Ascending aorta (tissue), 2 donors: ENCODE measurements around the gene C4orf50. TPM values are rescaled to one million over a fixed set of nuclear protein-coding genes. Genes with fewer than 3 reads are reported as not detected.

Experiments
- DNase-seq, 2 donors: peaks; one replicate each; pipeline ENCODE4 v3.0.0-alpha.2; 2019; ENCODE audit warnings: low spot score in 2 of 2
- H3K27ac ChIP-seq, 2 donors: fragments of 200-600 bp; sonication (generic); one replicate each; pipeline ENCODE4 v1.5.1; 2016 to 2017; ENCODE audit warnings: mild to moderate bottlenecking in 1 of 2
- H3K27me3 ChIP-seq: fragments of 200-600 bp; sonication (generic); one replicate; pipeline ENCODE4 v1.5.1; 2017
- H3K36me3 ChIP-seq, 2 donors: fragments of 200-600 bp; sonication (generic); one replicate each; pipeline ENCODE4 v1.5.1; 2016
- H3K4me1 ChIP-seq, 2 donors: fragments of 200-600 bp; sonication (generic); one replicate each; pipeline ENCODE4 v1.5.1; 2016 to 2017; ENCODE audit warnings: mild to moderate bottlenecking in 1 of 2
- H3K4me3 ChIP-seq, 2 donors: fragments of 200-600 bp; sonication (generic); one replicate each; pipeline ENCODE4 v1.5.1; 2016 to 2017; ENCODE audit warnings: mild to moderate bottlenecking in 1 of 2
- H3K9me3 ChIP-seq, 2 donors: fragments of 200-600 bp; sonication (generic); one replicate each; pipeline ENCODE4 v1.5.1; 2016
- CTCF ChIP-seq, 3 experiments: fragments of 200-600 bp in 2 of 3; fragments of 450-650 bp in 1 of 3; sonication (generic) in 2 of 3; IDR thresholded peaks; one replicate each; pipeline ENCODE4 v1.5.1; 2016 to 2019; ENCODE audit warnings: antibody characterized with exemption in 3 of 3, mild to moderate bottlenecking in 1 of 3, moderate library complexity in 1 of 3
- intact Hi-C: fragments of 100-400 bp; cut with DNase I; formaldehyde crosslinking; loops from one replicate; pipeline ENCODE4 v1.15.1; 2023
- total RNA-seq: library from RNA; depleted of rRNA; stranded (reverse); fragments of >200 nt; gene quantifications from one replicate; pipeline ENCODE4 v1.1.0, GENCODE V29; 2016

C4orf50 gene
- total RNA-seq, 1 donor from 2014 or later, result not detected

GRCh38 chr4:5970381-5971077 lies 47.7 kb downstream of the C4orf50 start:
- no peaks in the 10 kb centered on the region for H3K27me3 ChIP-seq

DNA sequence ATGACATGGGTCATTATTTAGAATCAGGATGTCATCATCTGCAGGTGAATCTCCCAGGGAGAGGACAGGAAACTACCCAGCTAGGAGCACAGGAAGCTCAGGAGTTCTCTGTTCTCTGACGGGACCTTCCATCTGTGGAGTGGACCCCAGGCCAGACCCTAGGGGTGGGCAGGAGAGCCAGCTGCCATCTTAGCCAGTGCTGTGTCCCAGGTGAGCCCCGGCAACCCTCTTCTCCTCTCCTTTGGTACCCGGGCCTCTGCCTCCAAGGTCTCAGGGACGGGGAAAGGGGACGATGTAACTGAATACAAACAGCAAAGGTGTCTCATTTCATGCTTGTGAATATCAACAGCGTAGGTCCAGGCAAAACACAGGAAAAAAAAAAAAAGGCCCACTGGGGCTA lies 48.5 kb downstream of the C4orf50 start:
- no peak overlapping the region for H3K4me3 ChIP-seq
- no peaks in the 10 kb centered on the region for H3K27me3 ChIP-seq
- H3K36me3 ChIP-seq, result no peaks in the 10 kb centered on the region
- intact Hi-C loops, result no loop called here
- no peaks in the 10 kb centered on the region for H3K9me3 ChIP-seq
- no peak for DNase-seq
- TF ChIP-seq CTCF (IDR thresholded peaks at IDR 0.05), result no peak
- no peaks in the 10 kb centered on the region for H3K4me1 ChIP-seq
- H3K27ac ChIP-seq, result no peak overlapping the region

More at GRCh38 chr4:5970381-5971077, 47.7 kb downstream of the C4orf50 start:
- Histone ChIP-seq H3K36me3 (no peaks in the 10 kb centered on the region), H3K4me3 (no peak overlapping the region), H3K4me1 (no peaks in the 10 kb centered on the region), H3K9me3 (no peaks in the 10 kb centered on the region), H3K27ac (no peak overlapping the region)
- no peak for TF ChIP-seq CTCF (IDR thresholded peaks at IDR 0.05)
- peak in 1 of 2 donors; percentile 57 for DNase-seq
- intact Hi-C loops, result no loop called here

- Histone ChIP-seq H3K4me3 (no peak overlapping the region), H3K36me3 (no peaks in the 10 kb centered on the region), H3K4me1 (no peaks in the 10 kb centered on the region), H3K27me3 (no peaks in the 10 kb centered on the region), H3K9me3 (no peaks in the 10 kb centered on the region), H3K27ac (no peak overlapping the region)
- TF ChIP-seq CTCF (IDR thresholded peaks at IDR 0.05), result no peak
- intact Hi-C loops, result no loop called here
- no peak for DNase-seq
These were observed 48.9 kb downstream of the C4orf50 start for GRCh38 chr4:5969336-5969735.

- no peak for TF ChIP-seq CTCF (IDR thresholded peaks at IDR 0.05)
- Histone ChIP-seq H3K27me3 (no peaks in the 10 kb centered on the region), H3K27ac (no peak overlapping the region), H3K4me3 (no peak overlapping the region), H3K9me3 (no peaks in the 10 kb centered on the region), H3K36me3 (no peaks in the 10 kb centered on the region), H3K4me1 (no peaks in the 10 kb centered on the region)
- peak in 1 of 2 donors; percentile 46 for DNase-seq
- intact Hi-C loops, result no loop called here
These were observed 50.0 kb downstream of the C4orf50 start for GRCh38 chr4:5968246-5968645.

- TF ChIP-seq CTCF (IDR thresholded peaks at IDR 0.05), result no peak
- intact Hi-C loops, result no loop called here
- H3K9me3 ChIP-seq, result no peaks in the 10 kb centered on the region
- H3K27ac ChIP-seq, result no peak overlapping the region
- no peak overlapping the region for H3K4me3 ChIP-seq
- no peak for DNase-seq
- H3K27me3 ChIP-seq, result no peaks in the 10 kb centered on the region
- H3K4me1 ChIP-seq, result no peaks in the 10 kb centered on the region
- no peaks in the 10 kb centered on the region for H3K36me3 ChIP-seq
These were observed 50.4 kb downstream of the C4orf50 start for GRCh38 chr4:5967783-5968182.

GRCh38 chr4:5965225-5965624 lies 53.0 kb downstream of the C4orf50 start:
- intact Hi-C loops, result no loop called here
- DNase-seq, result no peak
- Histone ChIP-seq H3K4me3 (no peak overlapping the region), H3K9me3 (no peaks in the 10 kb centered on the region), H3K4me1 (no peaks in the 10 kb centered on the region), H3K27me3 (no peaks in the 10 kb centered on the region), H3K36me3 (no peaks in the 10 kb centered on the region), H3K27ac (no peak overlapping the region)
- no peak for TF ChIP-seq CTCF (IDR thresholded peaks at IDR 0.05)
